Measurements from ENCODE around the gene NRG2.

DNA sequence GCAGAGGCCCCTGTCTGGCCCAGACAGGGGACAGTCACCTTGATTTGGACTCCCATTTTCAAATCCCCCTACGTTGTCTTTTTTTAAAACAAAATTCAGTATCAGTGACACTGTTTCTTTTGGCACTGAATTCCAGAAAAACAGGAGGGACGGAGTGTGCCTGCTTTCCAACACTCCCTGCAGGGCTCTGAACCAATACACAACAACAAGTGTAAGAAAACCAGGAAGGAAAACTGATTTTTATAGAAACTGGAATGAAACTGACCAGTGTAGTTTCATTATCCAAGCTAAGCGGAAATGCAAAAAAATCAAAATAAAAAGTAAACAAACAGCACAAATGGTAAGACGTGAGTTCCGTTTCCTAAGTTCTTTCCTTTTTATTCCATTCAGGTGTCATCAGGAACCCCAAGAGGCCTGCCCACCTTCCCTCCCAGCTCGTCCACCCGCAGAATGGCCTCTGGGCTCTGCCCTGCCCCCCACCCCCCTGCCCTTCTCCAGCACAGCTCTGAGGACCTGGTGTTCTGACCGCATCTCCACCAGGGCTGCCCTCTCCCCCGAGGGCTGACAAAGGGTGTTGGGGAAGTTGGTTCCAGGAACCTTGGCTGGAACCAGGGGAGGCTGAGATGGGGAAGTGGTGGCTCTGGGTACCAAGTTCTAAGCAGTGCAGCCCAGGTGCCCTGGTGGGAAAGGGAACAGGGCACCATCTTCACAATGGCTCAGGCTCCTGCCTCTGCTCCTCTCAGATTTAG is 173.9 kb downstream of the NRG2 start:
- TF ChIP-seq, protein P1, sequence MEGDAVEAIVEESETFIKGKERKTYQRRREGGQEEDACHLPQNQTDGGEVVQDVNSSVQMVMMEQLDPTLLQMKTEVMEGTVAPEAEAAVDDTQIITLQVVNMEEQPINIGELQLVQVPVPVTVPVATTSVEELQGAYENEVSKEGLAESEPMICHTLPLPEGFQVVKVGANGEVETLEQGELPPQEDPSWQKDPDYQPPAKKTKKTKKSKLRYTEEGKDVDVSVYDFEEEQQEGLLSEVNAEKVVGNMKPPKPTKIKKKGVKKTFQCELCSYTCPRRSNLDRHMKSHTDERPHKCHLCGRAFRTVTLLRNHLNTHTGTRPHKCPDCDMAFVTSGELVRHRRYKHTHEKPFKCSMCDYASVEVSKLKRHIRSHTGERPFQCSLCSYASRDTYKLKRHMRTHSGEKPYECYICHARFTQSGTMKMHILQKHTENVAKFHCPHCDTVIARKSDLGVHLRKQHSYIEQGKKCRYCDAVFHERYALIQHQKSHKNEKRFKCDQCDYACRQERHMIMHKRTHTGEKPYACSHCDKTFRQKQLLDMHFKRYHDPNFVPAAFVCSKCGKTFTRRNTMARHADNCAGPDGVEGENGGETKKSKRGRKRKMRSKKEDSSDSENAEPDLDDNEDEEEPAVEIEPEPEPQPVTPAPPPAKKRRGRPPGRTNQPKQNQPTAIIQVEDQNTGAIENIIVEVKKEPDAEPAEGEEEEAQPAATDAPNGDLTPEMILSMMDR (IDR thresholded peaks at IDR 0.05) = no peak
- no peak for TF ChIP-seq ZFX (IDR thresholded peaks at IDR 0.05; ENCODE audit: borderline replicate concordance)

All from 22Rv1 (cell line).